Activated CD8-positive, alpha-beta T cell treated with anti-CD3 and anti-CD28 coated beads for 36 hours (primary cell): ENCODE results near the gene NHS. TPM values are rescaled to one million over a fixed set of nuclear protein-coding genes. Genes with fewer than 3 reads are reported as not detected.

Experiments used
- ATAC-seq: fragments of 200-7000 bp; cut with Tn5 transposase; one replicate; pipeline ENCODE4 v1.10.0; 2021; ENCODE audit warnings: mild to moderate bottlenecking, moderate library complexity
- CTCF ChIA-PET: fragments of 350-600 bp; sonication (Branson Sonifier 250); formaldehyde crosslinking; loops from one replicate; lab custom pipeline; 2021; ENCODE audit warnings: antibody characterized with exemption; lab: Charles Lee
- POLR2A ChIA-PET: fragments of 350-600 bp; sonication (Branson Sonifier 250); formaldehyde crosslinking; loops from one replicate; lab custom pipeline; 2021; ENCODE audit warnings: antibody characterized with exemption; lab: Charles Lee
- DNase-seq: peaks from one replicate; pipeline ENCODE4 v3.0.0-alpha.2; 2020
- H3K27ac Mint-ChIP-seq: one replicate; pipeline ENCODE4 v1.8.0; 2021; ENCODE audit warnings: mild to moderate bottlenecking, mixed read lengths
- H3K27me3 Mint-ChIP-seq: one replicate; pipeline ENCODE4 v1.8.0; 2021; ENCODE audit warnings: mixed read lengths
- H3K36me3 Mint-ChIP-seq: one replicate; pipeline ENCODE4 v1.8.0; 2021; ENCODE audit warnings: low read depth, mixed read lengths
- H3K4me1 Mint-ChIP-seq: one replicate; pipeline ENCODE4 v1.8.0; 2021; ENCODE audit warnings: low read depth, mixed read lengths
- H3K4me3 Mint-ChIP-seq: one replicate; pipeline ENCODE4 v1.8.0; 2021; ENCODE audit warnings: mild to moderate bottlenecking, moderate library complexity, mixed read lengths
- H3K9me3 Mint-ChIP-seq: one replicate; pipeline ENCODE4 v1.8.0; 2021; ENCODE audit warnings: mixed read lengths
- CTCF ChIP-seq: fragments of 200-600 bp; IDR thresholded peaks from one replicate; pipeline ENCODE4 v1.8.0; 2022; ENCODE audit warnings: antibody characterized with exemption, mild to moderate bottlenecking
- intact Hi-C: fragments of 100-400 bp; cut with micrococcal nuclease; formaldehyde crosslinking; loops from one replicate; pipeline ENCODE4 v1.10.0; 2022
- total RNA-seq, 2 experiments: library from RNA; stranded (reverse); gene quantifications; one replicate each; pipeline ENCODE4 v1.2.3, GENCODE V29; 2021

NHS gene
- total RNA-seq, 2 experiments from 2014 or later, result 6.9 to 7.3 TPM

GRCh38 chrX:17488036-17488435 lies 113.0 kb downstream of the NHS start:
- intact Hi-C loops, result no loop called here
- Mint-ChIP-seq H3K36me3 (no peaks in the 10 kb centered on the region), H3K4me1 (no peaks in the 10 kb centered on the region), H3K27me3 (no peaks in the 10 kb centered on the region), H3K9me3 (peaks cover 2% of the 10 kb centered on the region), H3K27ac (no peak overlapping the region), H3K4me3 (no peak overlapping the region)
- no peak for TF ChIP-seq CTCF
- ChIA-PET CTCF (no interaction called here), POLR2A (no interaction called here)
- no peak for DNase-seq
- no peak for ATAC-seq

- intact Hi-C loops, result no loop called here
- no peak for DNase-seq
- Mint-ChIP-seq H3K27ac (no peak overlapping the region), H3K36me3 (no peaks in the 10 kb centered on the region), H3K9me3 (peaks cover 2% of the 10 kb centered on the region), H3K4me1 (no peaks in the 10 kb centered on the region), H3K4me3 (no peak overlapping the region), H3K27me3 (peaks cover 1% of the 10 kb centered on the region)
- no peak for ATAC-seq
- ChIA-PET CTCF (no interaction called here), POLR2A (no interaction called here)
- no peak for TF ChIP-seq CTCF
Measured at GRCh38 chrX:17494216-17494615, 119.2 kb downstream of the NHS start.

GRCh38 chrX:17495052-17495451 lies 120.1 kb downstream of the NHS start:
- H3K9me3 Mint-ChIP-seq, result peaks cover 2% of the 10 kb centered on the region
- TF ChIP-seq CTCF, result no peak
- no peaks in the 10 kb centered on the region for H3K36me3 Mint-ChIP-seq
- H3K27me3 Mint-ChIP-seq, result peaks cover 3% of the 10 kb centered on the region
- CTCF ChIA-PET, result no interaction called here
- DNase-seq (no peak), ATAC-seq (no peak)
- intact Hi-C loops, result no loop called here
- POLR2A ChIA-PET, result no interaction called here
- H3K27ac Mint-ChIP-seq, result no peak overlapping the region
- H3K4me3 Mint-ChIP-seq, result no peak overlapping the region
- H3K4me1 Mint-ChIP-seq, result no peaks in the 10 kb centered on the region

- H3K27ac Mint-ChIP-seq, result no peak overlapping the region
- intact Hi-C loops, result no loop called here
- POLR2A ChIA-PET, result no interaction called here
- H3K4me3 Mint-ChIP-seq, result no peak overlapping the region
- no peaks in the 10 kb centered on the region for H3K4me1 Mint-ChIP-seq
- H3K27me3 Mint-ChIP-seq, result peaks cover 7% of the 10 kb centered on the region
- peaks cover 2% of the 10 kb centered on the region for H3K9me3 Mint-ChIP-seq
- DNase-seq, result no peak
- TF ChIP-seq CTCF, result no peak
- H3K36me3 Mint-ChIP-seq, result no peaks in the 10 kb centered on the region
- CTCF ChIA-PET, result no interaction called here
- ATAC-seq, result no peak
Measured at GRCh38 chrX:17496407-17496806, 121.4 kb downstream of the NHS start.

GRCh38 chrX:17497193-17497592 lies 122.2 kb downstream of the NHS start:
- H3K27ac Mint-ChIP-seq, result no peak overlapping the region
- POLR2A ChIA-PET, result no interaction called here
- CTCF ChIA-PET, result no interaction called here
- no peak for TF ChIP-seq CTCF
- H3K4me1 Mint-ChIP-seq, result no peaks in the 10 kb centered on the region
- DNase-seq (no peak), ATAC-seq (no peak)
- peaks cover under 1% of the 10 kb centered on the region for H3K9me3 Mint-ChIP-seq
- H3K27me3 Mint-ChIP-seq, result peaks cover 7% of the 10 kb centered on the region
- no peak overlapping the region for H3K4me3 Mint-ChIP-seq
- intact Hi-C loops, result no loop called here
- no peaks in the 10 kb centered on the region for H3K36me3 Mint-ChIP-seq
